Large intestine (tissue), 3 donors: ENCODE data around the gene TUBB3. TPM values are rescaled to one million over a fixed set of nuclear protein-coding genes. Genes with fewer than 3 reads are reported as not detected.
A peak's percentile ranks its signal among the peaks of the same experiment; 100 is the strongest.

ENCODE experiments used
- DNase-seq, 2 donors: peaks; one replicate each; pipeline versions ENCODE4 v3.0.0 to v3.0.0-alpha.2; 2013
- H3K27ac ChIP-seq: one replicate; pipeline ENCODE4 v1.5.1; 2013; ENCODE audit warnings: low read length
- H3K27me3 ChIP-seq: 2 replicates; pipeline ENCODE4 v1.6.1; 2013; ENCODE audit warnings: low read length; ENCODE audit not compliant: control insufficient read depth, insufficient read depth
- H3K36me3 ChIP-seq: 2 replicates; pipeline ENCODE4 v1.6.1; 2013; ENCODE audit warnings: low read length; ENCODE audit not compliant: control insufficient read depth, insufficient read depth
- H3K4me1 ChIP-seq: one replicate; pipeline ENCODE4 v1.6.1; 2013; ENCODE audit warnings: low read length; ENCODE audit not compliant: control insufficient read depth, insufficient read depth
- H3K4me3 ChIP-seq: one replicate; pipeline ENCODE4 v1.5.1; 2013; ENCODE audit warnings: low read length
- H3K9me3 ChIP-seq: one replicate; pipeline ENCODE4 v1.6.1; 2013; ENCODE audit warnings: mild to moderate bottlenecking, low read depth, low read length, moderate library complexity; ENCODE audit not compliant: control insufficient read depth
- WGBS: methylation state at CpG from one replicate; pipeline ENCODE4 v1.1.5; 2013; ENCODE audit warnings: low lambda C conversion rate; ENCODE audit not compliant: insufficient coverage; 5-methylcytosine and 5-hydroxymethylcytosine counted together
- polyA plus RNA-seq: library from polyadenylated mRNA; unstranded; fragments of 120-200 nt; gene quantifications from one replicate; pipeline ENCODE4 v1.2.1, GENCODE V29; 2013

The TUBB3 gene
- polyA plus RNA-seq, 1 donor, result 60.9 TPM

DNA sequence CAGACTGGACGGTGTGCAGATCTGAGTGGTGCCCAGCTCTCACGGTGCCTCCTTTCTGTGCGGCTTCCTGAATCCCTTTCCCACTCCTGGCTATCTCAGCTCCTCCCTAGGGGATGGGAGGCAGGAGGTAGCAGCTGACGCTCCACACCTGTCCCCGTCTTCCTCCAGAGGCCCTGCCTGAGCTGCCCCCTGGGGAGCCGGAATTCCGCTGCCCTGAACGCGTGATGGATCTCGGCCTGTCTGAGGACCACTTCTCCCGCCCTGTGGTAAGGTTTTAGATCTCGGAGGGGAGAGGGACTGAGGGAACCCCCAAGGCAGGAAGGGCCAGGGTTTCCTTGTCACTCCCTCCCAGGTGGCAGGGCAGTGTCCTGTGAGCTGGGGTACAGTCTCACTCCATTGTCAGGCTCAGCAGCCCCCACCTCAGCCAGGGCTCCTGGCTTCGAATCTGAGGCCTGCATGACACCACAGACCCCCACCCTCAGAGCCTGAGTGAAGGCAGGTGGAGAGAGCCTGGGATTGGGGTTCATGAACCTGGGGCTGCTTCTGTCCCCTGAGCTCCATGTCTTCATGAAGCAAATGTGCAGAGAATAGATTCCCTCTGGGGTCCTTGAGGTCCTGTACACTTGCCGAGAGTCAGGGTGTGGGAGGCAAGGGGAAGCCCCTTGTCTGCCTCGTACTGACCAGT is 32.0 kb downstream of the TUBB3 start:
- no peak overlapping the region for H3K4me3 ChIP-seq
- no peaks in the 10 kb centered on the region for H3K4me1 ChIP-seq
- no peaks in the 10 kb centered on the region for H3K27me3 ChIP-seq
- peaks cover 34% of the 10 kb centered on the region for H3K36me3 ChIP-seq
- no peak overlapping the region for H3K27ac ChIP-seq
- DNase-seq, result no peak
- H3K9me3 ChIP-seq, result no peaks in the 10 kb centered on the region
- whole genome bisulfite sequencing, result no CpG with 5 or more reads among the region's 15 CpGs

DNA sequence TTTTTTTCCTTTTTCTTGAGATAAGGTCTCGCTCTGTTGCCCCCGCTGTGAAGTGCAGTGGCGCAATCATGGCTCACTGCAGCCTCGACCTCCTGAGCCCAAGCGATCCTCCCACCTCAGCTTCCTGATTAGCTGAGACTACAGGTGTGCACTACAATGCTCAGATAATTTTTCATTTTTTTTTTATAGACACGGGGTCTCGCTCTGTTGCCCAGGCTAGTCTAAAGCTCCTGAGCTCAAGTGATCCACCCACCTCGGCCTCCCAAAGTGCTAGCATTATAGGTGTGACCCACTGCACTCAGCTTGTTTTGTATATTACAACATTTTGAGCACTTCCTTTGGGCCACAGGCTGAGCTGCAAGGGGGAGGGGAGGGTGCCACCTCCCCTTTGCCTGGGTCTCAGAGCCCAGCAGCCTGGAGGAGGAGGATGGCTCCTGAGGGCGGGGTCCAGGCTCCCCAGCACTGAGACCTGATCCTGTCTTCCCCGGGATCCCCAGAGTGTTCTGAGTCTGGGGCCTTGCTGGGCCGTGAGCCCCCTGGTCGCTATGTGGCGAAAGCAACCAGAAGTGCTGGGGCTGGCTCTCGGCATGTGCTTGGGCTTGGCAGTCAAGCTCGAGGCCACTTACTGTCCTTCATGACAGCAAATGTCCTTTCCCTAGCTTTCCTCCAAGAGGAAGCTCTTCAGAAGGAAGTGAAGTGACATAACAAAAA is 33.5 kb downstream of the TUBB3 start:
- Histone ChIP-seq H3K4me1 (no peaks in the 10 kb centered on the region), H3K4me3 (no peak overlapping the region), H3K27ac (no peak overlapping the region), H3K9me3 (no peaks in the 10 kb centered on the region), H3K27me3 (no peaks in the 10 kb centered on the region), H3K36me3 (peaks cover 37% of the 10 kb centered on the region)
- no peak for DNase-seq
- 93% methylated on average over 3 of the region's 15 CpGs for WGBS

DNA sequence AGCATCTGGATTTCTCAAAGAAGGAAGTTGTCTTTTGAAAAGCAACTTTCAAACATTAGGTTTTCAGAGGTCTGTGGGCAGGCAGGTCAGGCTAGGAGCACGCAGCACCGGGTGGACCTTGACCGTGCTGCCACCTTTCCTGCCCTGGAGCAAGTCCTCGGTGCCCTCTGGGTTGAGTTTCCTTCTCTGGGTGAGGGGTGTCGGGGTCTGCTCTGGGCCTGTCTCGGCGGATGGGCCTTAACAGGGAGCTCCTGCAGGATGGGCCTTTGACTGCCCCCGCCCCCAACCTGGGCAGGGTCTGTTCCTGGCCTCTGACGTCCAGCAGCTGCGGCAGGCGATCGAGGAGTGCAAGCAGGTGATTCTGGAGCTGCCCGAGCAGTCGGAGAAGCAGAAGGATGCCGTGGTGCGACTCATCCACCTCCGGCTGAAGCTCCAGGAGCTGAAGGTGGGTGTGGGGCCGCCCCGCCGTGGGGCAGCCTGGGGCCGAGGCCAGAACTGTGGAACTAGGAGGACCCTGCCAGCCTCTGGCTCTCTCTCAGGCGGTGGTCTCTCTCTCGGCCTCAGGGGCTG is 34.2 kb downstream of the TUBB3 start:
- H3K9me3 ChIP-seq, result no peaks in the 10 kb centered on the region
- no peaks in the 10 kb centered on the region for H3K27me3 ChIP-seq
- no peak for DNase-seq
- no CpG with 5 or more reads among the region's 23 CpGs for WGBS
- peaks cover 37% of the 10 kb centered on the region for H3K36me3 ChIP-seq
- H3K4me3 ChIP-seq, result no peak overlapping the region
- no peaks in the 10 kb centered on the region for H3K4me1 ChIP-seq
- H3K27ac ChIP-seq, result no peak overlapping the region

DNA sequence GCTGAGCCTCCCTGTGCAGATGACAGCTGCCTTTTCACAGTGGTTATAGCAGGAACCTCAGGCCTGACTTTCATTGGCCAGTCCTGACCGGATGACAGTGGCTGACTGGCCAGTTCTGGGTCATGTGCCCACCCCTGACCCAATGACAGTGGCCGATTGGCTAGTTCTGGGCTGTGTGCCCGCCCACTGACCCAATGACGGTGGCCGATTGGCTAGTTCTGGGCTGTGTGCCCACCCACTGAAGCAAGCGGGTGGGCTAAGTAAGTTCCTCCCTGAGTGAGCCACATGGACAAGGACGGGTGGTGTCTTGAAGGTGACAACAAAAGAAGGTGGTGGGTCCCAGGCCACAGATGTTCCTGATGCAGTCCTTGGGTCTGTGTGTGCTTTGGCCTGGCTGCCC is 34.9 kb downstream of the TUBB3 start:
- DNase-seq, result peak in 1 of 2 donors; percentile 20
- no peak overlapping the region for H3K27ac ChIP-seq

DNA sequence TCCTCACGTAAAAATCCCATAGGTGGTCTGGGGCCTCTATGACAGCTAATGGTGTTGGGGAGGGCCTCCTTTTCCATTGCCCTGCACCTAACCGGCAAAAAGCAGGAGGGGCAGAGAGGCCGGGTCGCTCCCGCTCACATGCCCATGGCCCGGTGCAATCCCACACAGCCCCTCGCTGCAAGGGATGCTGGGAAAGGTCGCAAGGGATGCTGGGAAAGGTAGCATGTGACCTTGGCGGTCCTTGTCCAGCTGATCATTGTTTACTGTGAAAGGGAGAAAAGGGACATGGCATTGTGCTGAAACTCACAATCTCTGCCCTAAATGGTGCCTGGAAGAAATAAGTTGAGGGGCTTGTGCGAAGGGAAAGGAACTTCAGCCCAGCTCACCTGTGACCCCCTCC is 35.5 kb downstream of the TUBB3 start:
- H3K4me1 ChIP-seq, result no peaks in the 10 kb centered on the region
- no peaks in the 10 kb centered on the region for H3K9me3 ChIP-seq
- no peaks in the 10 kb centered on the region for H3K27me3 ChIP-seq
- WGBS, result no CpG with 5 or more reads among the region's 10 CpGs
- DNase-seq, result no peak
- no peak overlapping the region for H3K27ac ChIP-seq
- H3K36me3 ChIP-seq, result peaks cover 42% of the 10 kb centered on the region
- no peak overlapping the region for H3K4me3 ChIP-seq

More for the DNA sequence above, 34.9 kb downstream of the TUBB3 start:
- H3K36me3 ChIP-seq, result peaks cover 39% of the 10 kb centered on the region
- H3K9me3 ChIP-seq, result no peaks in the 10 kb centered on the region
- H3K27me3 ChIP-seq, result no peaks in the 10 kb centered on the region
- WGBS, result no CpG with 5 or more reads among the region's 7 CpGs
- H3K4me3 ChIP-seq, result no peak overlapping the region
- H3K4me1 ChIP-seq, result no peaks in the 10 kb centered on the region

DNA sequence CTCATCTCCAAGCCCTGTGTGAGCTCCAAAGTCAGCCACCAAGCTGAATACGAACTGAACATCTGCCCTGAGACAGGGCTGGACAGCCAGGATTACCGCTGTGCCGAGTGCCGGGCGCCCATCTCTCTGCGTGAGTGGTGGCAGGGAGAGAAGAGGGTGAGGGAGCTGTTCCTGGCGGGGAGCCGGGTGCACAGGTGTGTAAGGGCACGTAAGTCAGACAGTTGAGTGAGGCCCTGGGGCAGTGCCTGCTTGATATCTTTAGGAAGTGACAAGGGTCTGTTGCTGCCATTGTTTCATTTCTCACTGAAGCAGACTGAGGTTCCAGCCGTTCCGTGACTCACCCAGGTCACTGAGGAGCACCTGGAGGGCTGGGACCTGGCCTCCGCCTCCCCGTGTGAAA is 37.8 kb downstream of the TUBB3 start:
- 100% methylated on average over 2 of the region's 13 CpGs for WGBS
- DNase-seq, result no peak
- Histone ChIP-seq H3K9me3 (no peaks in the 10 kb centered on the region), H3K27ac (no peak overlapping the region), H3K4me3 (no peak overlapping the region), H3K36me3 (peaks cover 48% of the 10 kb centered on the region), H3K4me1 (no peaks in the 10 kb centered on the region), H3K27me3 (no peaks in the 10 kb centered on the region)

DNA sequence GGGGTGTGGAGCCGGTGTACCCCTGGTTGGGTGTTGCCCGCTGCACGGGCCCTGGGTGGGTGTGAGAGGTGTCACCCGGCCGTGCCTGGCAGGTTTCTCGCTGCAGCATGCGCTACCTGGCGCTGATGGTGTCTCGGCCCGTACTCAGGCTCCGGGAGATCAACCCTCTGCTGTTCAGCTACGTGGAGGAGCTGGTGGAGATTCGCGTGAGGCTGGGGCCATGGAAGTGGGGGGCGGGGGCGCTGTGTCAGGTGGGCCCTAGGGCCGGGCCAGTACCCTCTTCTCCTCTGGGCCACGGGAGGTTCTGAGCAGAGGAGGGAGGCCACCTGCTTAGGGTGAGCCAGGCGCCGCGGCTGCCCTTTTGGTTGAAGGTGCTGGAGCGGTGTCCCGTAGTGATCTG is 38.8 kb downstream of the TUBB3 start:
- Histone ChIP-seq H3K27ac (no peak overlapping the region), H3K36me3 (peaks cover 42% of the 10 kb centered on the region), H3K4me1 (no peaks in the 10 kb centered on the region), H3K9me3 (no peaks in the 10 kb centered on the region), H3K27me3 (no peaks in the 10 kb centered on the region), H3K4me3 (no peak overlapping the region)
- DNase-seq, result no peak
- WGBS, result no CpG with 5 or more reads among the region's 23 CpGs

DNA sequence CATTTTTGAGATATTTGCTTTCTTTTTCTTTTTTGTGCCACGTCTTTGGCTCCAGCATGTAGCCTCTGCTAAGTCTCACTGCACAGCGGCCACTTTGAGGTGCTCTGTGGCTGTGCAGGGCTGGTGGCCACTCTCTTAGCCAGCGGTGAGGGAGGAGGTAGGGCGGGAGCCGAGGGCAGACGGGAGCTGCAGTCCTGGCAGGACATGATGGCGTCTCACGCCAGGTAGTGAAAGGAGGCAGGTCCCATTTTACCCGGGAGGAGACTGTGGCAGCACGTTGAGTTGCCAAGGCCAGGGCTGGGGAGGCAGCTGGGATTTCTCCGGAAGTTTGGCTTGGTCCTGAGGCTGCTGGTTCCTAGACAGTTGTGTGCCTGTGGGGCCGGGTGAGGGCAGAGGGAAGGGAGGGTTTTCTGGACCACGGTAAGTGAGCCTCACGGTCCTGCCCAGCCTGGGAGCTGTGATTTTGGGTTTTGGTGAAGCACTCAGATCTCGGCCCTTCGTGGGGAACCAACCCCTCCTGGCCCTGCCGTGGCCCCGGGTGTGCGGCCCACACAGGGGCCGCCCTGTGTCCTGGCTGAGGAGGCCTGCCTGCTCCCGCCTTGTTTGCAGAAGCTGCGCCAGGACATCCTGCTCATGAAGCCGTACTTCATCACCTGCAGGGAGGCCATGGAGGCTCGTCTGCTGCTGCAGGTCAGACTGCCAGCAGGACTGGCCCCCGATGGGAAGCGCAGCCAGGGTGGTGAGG is 39.8 kb downstream of the TUBB3 start:
- no peak for DNase-seq
- Histone ChIP-seq H3K36me3 (peaks cover 35% of the 10 kb centered on the region), H3K4me1 (no peaks in the 10 kb centered on the region), H3K4me3 (no peak overlapping the region), H3K27ac (no peak overlapping the region), H3K27me3 (no peaks in the 10 kb centered on the region), H3K9me3 (no peaks in the 10 kb centered on the region)
- WGBS, result 100% methylated on average over 1 of the region's 26 CpGs

DNA sequence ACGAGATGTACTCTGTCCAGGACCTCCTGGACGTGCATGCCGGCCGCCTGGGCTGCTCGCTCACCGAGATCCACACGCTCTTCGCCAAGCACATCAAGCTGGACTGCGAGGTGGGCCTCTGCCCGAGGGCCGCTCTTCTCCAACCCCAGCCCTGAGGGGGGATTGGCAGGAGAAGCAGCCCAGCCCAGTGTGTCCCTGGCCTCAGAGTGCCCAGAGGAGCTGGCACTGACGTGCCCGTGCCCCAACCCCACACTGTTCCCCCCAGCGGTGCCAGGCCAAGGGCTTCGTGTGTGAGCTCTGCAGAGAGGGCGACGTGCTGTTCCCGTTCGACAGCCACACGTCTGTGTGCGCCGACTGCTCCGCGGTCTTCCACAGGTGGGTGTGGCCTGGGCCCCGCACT is 41.1 kb downstream of the TUBB3 start:
- no peak overlapping the region for H3K4me3 ChIP-seq
- H3K4me1 ChIP-seq, result no peaks in the 10 kb centered on the region
- no peaks in the 10 kb centered on the region for H3K27me3 ChIP-seq
- H3K27ac ChIP-seq, result no peak overlapping the region
- WGBS, result no CpG with 5 or more reads among the region's 25 CpGs
- no peaks in the 10 kb centered on the region for H3K9me3 ChIP-seq
- no peak for DNase-seq
- H3K36me3 ChIP-seq, result peaks cover 23% of the 10 kb centered on the region

DNA sequence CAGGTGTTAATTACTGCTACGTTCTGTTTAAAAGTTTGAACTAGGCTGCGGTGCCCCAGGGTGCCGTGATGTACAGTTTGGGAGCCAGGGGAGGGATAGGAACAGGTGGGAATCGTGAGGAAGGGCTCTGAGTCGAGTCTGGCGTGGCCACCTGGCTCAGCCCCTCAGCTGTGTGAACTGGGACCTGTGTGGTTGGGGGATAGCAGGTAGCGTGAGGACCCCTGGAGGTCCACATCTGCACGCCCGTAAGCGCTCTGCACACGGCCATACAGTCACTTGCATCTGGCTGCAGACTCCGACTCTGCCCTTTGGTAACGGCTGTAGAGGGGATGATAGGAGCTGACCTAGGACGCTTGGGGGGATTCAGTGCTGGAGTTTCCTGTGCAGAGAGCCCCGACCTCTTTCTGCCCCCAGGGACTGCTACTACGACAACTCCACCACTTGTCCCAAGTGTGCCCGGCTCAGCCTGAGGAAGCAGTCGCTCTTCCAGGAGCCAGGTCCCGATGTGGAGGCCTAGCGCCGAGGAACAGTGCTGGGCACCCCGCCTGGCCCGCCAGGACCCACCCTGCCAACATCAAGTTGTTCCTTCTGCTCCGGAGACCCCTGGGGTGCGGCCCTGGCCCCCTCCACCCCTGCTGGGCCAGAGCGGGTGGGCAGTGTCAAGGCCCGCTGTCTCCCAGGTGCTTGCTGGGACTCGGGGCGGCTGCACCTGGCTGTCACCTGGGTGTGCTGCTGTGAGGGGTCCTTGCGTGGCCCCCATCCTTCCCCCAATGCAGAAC is 42.5 kb downstream of the TUBB3 start:
- no peak overlapping the region for H3K27ac ChIP-seq
- H3K9me3 ChIP-seq, result peaks cover under 1% of the 10 kb centered on the region
- no peak for DNase-seq
- H3K36me3 ChIP-seq, result peaks cover 18% of the 10 kb centered on the region
- no CpG with 5 or more reads among the region's 30 CpGs for WGBS
- no peaks in the 10 kb centered on the region for H3K4me1 ChIP-seq
- no peak overlapping the region for H3K4me3 ChIP-seq
- H3K27me3 ChIP-seq, result no peaks in the 10 kb centered on the region
